Adrenal gland (tissue), 5 donors: ENCODE data around the gene RPL22.

ENCODE experiments used
- CTCF ChIP-seq, 6 experiments: fragments of 450-650 bp in 4 of 6; fragments of 200-600 bp in 2 of 6; sonication (generic) in 1 of 6; IDR thresholded peaks; 1 replicate in 5 of 6; 2 replicates in 1 of 6; pipeline versions ENCODE4 v1.5.1 to v1.8.0; 2016 to 2021; ENCODE audit warnings: antibody characterized with exemption in 6 of 6, mild to moderate bottlenecking in 2 of 6, moderate library complexity in 1 of 6
- POLR2A ChIP-seq, 2 donors: fragments of 450-650 bp; IDR thresholded peaks; one replicate each; pipeline ENCODE4 v1.6.1; 2017; ENCODE audit warnings: antibody characterized with exemption in 2 of 2, mild to moderate bottlenecking in 2 of 2, moderate library complexity in 1 of 2
- donor health status: DM: no; HTN: no; CAD: no.

GRCh38 chr1:6246497-6247467 lies 47.4 kb upstream of the RPL22 start:
- TF ChIP-seq CTCF (IDR thresholded peaks at IDR 0.05) (peak; percentile 94 to 98 (median 97)), POLR2A (IDR thresholded peaks at IDR 0.05) (no peak)
